SJCRH30 (cell line): ENCODE results near the gene GMDS. TPM values are rescaled to one million over a fixed set of nuclear protein-coding genes. Genes with fewer than 3 reads are reported as not detected.

Experiments
- DNase-seq, 2 experiments: peaks; one replicate each; pipeline ENCODE4 v3.0.0-alpha.2; 2015 to 2020
- H3K27ac ChIP-seq: fragments of 250-450 bp; sonication (Bioruptor Pico); 2 replicates; pipeline ENCODE4 v1.5.1; 2020; ENCODE audit warnings: mild to moderate bottlenecking, moderate library complexity
- H3K27me3 ChIP-seq: fragments of 250-450 bp; sonication (Bioruptor Pico); 2 replicates; pipeline ENCODE4 v1.5.1; 2020; ENCODE audit warnings: mild to moderate bottlenecking, moderate library complexity
- H3K36me3 ChIP-seq: fragments of 250-450 bp; sonication (Bioruptor Pico); 2 replicates; pipeline ENCODE4 v1.5.1; 2020; ENCODE audit warnings: mild to moderate bottlenecking, moderate library complexity
- H3K4me1 ChIP-seq: fragments of 250-450 bp; sonication (Bioruptor Pico); 2 replicates; pipeline ENCODE4 v1.5.1; 2020; ENCODE audit warnings: mild to moderate bottlenecking, moderate library complexity
- H3K4me3 ChIP-seq: fragments of 250-450 bp; sonication (Bioruptor Pico); 2 replicates; pipeline ENCODE4 v1.5.1; 2020; ENCODE audit warnings: mild to moderate bottlenecking, moderate library complexity
- H3K9me3 ChIP-seq: fragments of 250-450 bp; sonication (Bioruptor Pico); replicated peaks from 2 replicates; pipeline ENCODE4 v1.5.1; 2020; ENCODE audit warnings: mild to moderate bottlenecking, moderate library complexity
- total RNA-seq: library from RNA; depleted of rRNA; stranded (reverse); fragments of >200 nt; shearing (Covaris generic); gene quantifications from 2 replicates; pipeline ENCODE4 v1.2.3, GENCODE V29; 2014; rRNA removed

GMDS gene
- 7.9 and 9.9 TPM in 2 replicates for total RNA-seq

DNA sequence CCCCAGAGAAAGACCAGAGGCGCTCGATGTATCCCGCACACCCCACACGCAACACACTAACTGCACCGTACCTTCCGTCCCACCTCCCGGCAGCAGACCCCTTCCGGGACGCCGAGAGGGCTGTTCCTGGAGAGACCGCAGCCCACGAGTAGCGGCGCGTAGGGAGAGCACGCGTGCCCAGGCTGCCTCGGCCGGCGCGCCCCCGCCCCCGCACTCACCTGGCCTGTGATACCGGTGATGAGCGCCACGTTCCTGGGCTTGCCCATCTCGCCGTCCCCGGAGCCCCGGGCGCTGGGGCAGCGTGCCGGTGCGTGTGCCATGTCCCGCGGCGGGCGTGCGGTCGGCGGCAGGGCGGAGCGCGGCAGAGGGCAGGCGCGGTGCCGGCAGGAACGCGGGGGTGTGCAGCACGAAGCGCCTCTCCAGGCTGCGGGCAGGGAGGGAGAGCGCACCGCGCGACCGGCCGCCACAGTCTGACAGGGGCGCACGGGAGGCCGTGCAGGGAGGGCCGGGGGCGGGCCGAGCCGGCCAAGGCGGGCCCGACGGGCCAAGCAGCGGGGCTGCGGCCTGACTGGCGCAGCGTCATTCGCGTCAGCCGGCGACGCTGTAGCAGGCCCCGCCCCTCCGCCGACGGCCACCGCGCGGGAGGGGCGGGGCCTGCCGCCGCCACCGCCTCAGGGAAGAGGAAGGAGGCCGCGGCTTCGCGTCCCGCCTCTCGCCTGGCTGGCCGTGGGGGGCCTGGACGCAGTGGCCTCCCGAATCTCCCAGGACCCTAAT, at the start of gene GMDS:
TSS of gene GMDS (minus strand) at position 503 of the 774 bp plus-strand sequence.
- Histone ChIP-seq H3K4me3 (peak within 1 kb of the TSS; percentile 95), H3K27ac (peak within 1 kb of the TSS; percentile 75), H3K27me3 (no peaks in the 10 kb centered on the region), H3K36me3 (no peaks in the 10 kb centered on the region), H3K9me3 (no peaks in the 10 kb centered on the region), H3K4me1 (no peaks in the 10 kb centered on the region)
- DNase-seq, result peak; percentile 64 to 78

DNA sequence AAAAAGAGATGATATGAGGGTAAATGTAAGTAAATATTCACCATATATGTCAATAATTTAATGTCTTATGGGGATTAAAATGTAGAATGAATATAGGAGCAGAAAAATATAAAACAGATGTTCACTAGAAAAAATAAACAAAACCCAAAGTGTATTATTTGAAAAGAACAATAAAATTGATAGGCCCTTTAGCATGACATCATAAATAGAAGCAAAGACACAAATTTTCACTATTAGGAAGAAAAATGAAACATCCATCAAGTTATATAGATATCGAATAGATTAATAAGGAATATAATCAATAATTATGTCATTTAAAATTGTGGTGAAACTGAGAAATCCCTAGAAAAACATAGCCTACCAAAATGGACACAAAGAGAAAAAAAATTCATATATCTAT, 40.1 kb upstream of the GMDS start:
- Histone ChIP-seq H3K9me3 (no peaks in the 10 kb centered on the region), H3K4me1 (no peaks in the 10 kb centered on the region), H3K36me3 (no peaks in the 10 kb centered on the region), H3K27ac (no peak overlapping the region), H3K27me3 (no peaks in the 10 kb centered on the region), H3K4me3 (no peak overlapping the region)
- DNase-seq, result no peak

DNA sequence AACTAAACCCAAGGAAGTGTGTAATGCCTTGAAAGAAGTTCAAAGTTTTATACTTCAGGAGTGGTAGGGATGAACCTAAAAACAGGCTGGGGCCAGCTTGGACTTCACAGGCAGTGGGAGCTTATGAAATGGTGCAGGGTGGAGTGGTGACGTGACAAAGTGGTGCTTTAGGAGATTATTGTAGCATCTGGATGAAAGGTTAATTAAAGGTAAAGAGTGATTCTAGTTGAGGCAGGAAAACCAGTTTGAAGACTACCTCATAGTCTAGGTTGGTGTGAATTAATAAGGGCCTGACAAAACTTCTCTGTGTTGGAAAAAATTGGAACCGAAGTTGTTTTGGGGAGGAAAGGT, 30.5 kb upstream of the GMDS start:
- no peaks in the 10 kb centered on the region for H3K27me3 ChIP-seq
- no peak overlapping the region for H3K4me3 ChIP-seq
- no peaks in the 10 kb centered on the region for H3K4me1 ChIP-seq
- no peak for DNase-seq
- H3K9me3 ChIP-seq, result no peaks in the 10 kb centered on the region
- no peak overlapping the region for H3K27ac ChIP-seq
- no peaks in the 10 kb centered on the region for H3K36me3 ChIP-seq

GRCh38 chr6:2274981-2275891, 29.8 kb upstream of the GMDS start:
- H3K36me3 ChIP-seq, result no peaks in the 10 kb centered on the region
- H3K4me1 ChIP-seq, result no peaks in the 10 kb centered on the region
- no peaks in the 10 kb centered on the region for H3K9me3 ChIP-seq
- H3K27ac ChIP-seq, result no peak overlapping the region
- no peak overlapping the region for H3K4me3 ChIP-seq
- DNase-seq, result no peak
- no peaks in the 10 kb centered on the region for H3K27me3 ChIP-seq

DNA sequence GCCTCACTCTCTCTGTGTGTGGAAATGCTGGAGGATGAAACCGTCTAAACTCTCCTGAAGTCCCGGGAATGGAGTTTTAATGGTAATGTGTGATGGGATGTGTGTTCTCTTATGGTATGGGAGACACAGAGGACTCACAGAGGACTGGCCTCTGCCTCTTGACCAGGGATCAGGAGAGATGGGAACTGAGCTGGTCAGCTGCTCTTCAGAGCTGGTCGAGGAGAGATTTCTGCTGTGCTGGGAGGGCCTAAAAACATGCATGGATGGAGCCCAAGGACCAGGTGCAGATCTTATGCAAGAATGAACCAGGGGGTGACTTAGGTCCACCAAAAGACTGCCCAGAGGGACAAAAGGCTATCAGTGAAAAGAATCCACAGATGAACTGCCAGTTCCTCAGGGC, 27.3 kb upstream of the GMDS start:
- no peaks in the 10 kb centered on the region for H3K4me1 ChIP-seq
- no peak for DNase-seq
- H3K36me3 ChIP-seq, result no peaks in the 10 kb centered on the region
- no peaks in the 10 kb centered on the region for H3K27me3 ChIP-seq
- no peak overlapping the region for H3K27ac ChIP-seq
- H3K9me3 ChIP-seq, result no peaks in the 10 kb centered on the region
- no peak overlapping the region for H3K4me3 ChIP-seq

DNA sequence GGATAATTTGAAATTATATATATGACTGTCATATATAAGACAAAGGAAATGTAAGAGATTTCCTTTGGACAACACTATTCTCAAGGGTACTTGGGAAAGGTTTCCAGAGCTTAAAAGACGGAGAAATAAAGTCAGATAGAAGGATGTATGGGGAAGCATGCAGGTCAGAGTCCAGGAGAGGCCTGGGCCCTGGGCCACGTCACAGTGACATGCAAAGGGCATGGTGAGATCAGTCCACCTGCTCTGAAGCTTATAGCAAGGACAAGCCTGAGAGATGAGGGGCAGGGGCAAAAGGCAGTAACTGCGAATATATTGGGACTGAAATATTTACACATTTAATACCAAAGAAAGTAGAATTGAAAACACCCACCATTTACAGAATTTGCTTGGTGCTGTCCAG, 24.6 kb upstream of the GMDS start:
- no peaks in the 10 kb centered on the region for H3K9me3 ChIP-seq
- H3K4me1 ChIP-seq, result no peaks in the 10 kb centered on the region
- no peaks in the 10 kb centered on the region for H3K27me3 ChIP-seq
- no peaks in the 10 kb centered on the region for H3K36me3 ChIP-seq
- no peak for DNase-seq
- H3K4me3 ChIP-seq, result no peak overlapping the region
- no peak overlapping the region for H3K27ac ChIP-seq

GRCh38 chr6:2266841-2267240, 21.4 kb upstream of the GMDS start:
- Histone ChIP-seq H3K9me3 (no peaks in the 10 kb centered on the region), H3K27me3 (no peaks in the 10 kb centered on the region), H3K27ac (no peak overlapping the region), H3K4me1 (no peaks in the 10 kb centered on the region), H3K36me3 (no peaks in the 10 kb centered on the region), H3K4me3 (no peak overlapping the region)
- no peak for DNase-seq

GRCh38 chr6:2266031-2266795, 20.8 kb upstream of the GMDS start:
- Histone ChIP-seq H3K4me1 (no peaks in the 10 kb centered on the region), H3K36me3 (no peaks in the 10 kb centered on the region), H3K4me3 (no peak overlapping the region), H3K27ac (no peak overlapping the region), H3K9me3 (no peaks in the 10 kb centered on the region), H3K27me3 (no peaks in the 10 kb centered on the region)
- no peak for DNase-seq

- H3K9me3 ChIP-seq, result no peaks in the 10 kb centered on the region
- H3K4me1 ChIP-seq, result no peaks in the 10 kb centered on the region
- H3K36me3 ChIP-seq, result no peaks in the 10 kb centered on the region
- H3K4me3 ChIP-seq, result no peak overlapping the region
- DNase-seq, result no peak
- H3K27ac ChIP-seq, result no peak overlapping the region
- H3K27me3 ChIP-seq, result no peaks in the 10 kb centered on the region
These were observed 19.5 kb upstream of the GMDS start for GRCh38 chr6:2264932-2265331.

DNA sequence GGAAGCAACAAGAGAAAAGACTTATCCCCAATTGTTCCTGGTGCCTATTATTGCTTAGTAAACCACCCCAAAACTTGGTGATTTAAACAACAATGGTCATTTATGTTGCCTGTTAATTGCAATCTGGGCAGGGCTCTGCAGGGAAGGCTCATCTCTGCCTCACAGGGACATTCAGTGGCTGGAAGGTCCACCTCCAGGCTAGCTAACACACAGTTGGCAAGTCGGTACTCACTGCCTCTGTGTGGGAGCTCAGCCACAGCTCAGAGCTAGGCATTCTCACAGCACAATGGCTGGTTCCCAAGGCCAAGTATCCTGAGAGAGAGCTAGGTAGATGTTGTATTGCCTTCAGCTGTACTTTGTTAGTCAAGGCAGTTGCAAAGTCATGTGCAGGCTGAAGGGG, 18.5 kb upstream of the GMDS start:
- no peak for DNase-seq
- no peaks in the 10 kb centered on the region for H3K27me3 ChIP-seq
- no peaks in the 10 kb centered on the region for H3K9me3 ChIP-seq
- H3K27ac ChIP-seq, result no peak overlapping the region
- H3K36me3 ChIP-seq, result no peaks in the 10 kb centered on the region
- H3K4me1 ChIP-seq, result no peaks in the 10 kb centered on the region
- no peak overlapping the region for H3K4me3 ChIP-seq

GRCh38 chr6:2259574-2259973, 14.2 kb upstream of the GMDS start:
- Histone ChIP-seq H3K4me1 (no peaks in the 10 kb centered on the region), H3K4me3 (no peak overlapping the region), H3K9me3 (no peaks in the 10 kb centered on the region), H3K36me3 (no peaks in the 10 kb centered on the region), H3K27ac (no peak overlapping the region), H3K27me3 (no peaks in the 10 kb centered on the region)
- DNase-seq, result no peak

GRCh38 chr6:2259002-2259494, 13.6 kb upstream of the GMDS start:
- Histone ChIP-seq H3K27ac (no peak overlapping the region), H3K27me3 (no peaks in the 10 kb centered on the region), H3K9me3 (no peaks in the 10 kb centered on the region), H3K4me3 (no peak overlapping the region), H3K36me3 (no peaks in the 10 kb centered on the region), H3K4me1 (no peaks in the 10 kb centered on the region)
- no peak for DNase-seq

- Histone ChIP-seq H3K27ac (no peak overlapping the region), H3K4me3 (no peak overlapping the region), H3K4me1 (no peaks in the 10 kb centered on the region), H3K9me3 (no peaks in the 10 kb centered on the region), H3K27me3 (no peaks in the 10 kb centered on the region), H3K36me3 (no peaks in the 10 kb centered on the region)
- DNase-seq, result no peak
These were observed 12.7 kb upstream of the GMDS start for GRCh38 chr6:2258112-2258511.

GRCh38 chr6:2257363-2257762, 12.0 kb upstream of the GMDS start:
- H3K4me3 ChIP-seq, result no peak overlapping the region
- H3K4me1 ChIP-seq, result no peaks in the 10 kb centered on the region
- no peaks in the 10 kb centered on the region for H3K9me3 ChIP-seq
- no peak overlapping the region for H3K27ac ChIP-seq
- peak in 1 of 2 experiments; percentile 4 for DNase-seq
- H3K27me3 ChIP-seq, result no peaks in the 10 kb centered on the region
- no peaks in the 10 kb centered on the region for H3K36me3 ChIP-seq

DNA sequence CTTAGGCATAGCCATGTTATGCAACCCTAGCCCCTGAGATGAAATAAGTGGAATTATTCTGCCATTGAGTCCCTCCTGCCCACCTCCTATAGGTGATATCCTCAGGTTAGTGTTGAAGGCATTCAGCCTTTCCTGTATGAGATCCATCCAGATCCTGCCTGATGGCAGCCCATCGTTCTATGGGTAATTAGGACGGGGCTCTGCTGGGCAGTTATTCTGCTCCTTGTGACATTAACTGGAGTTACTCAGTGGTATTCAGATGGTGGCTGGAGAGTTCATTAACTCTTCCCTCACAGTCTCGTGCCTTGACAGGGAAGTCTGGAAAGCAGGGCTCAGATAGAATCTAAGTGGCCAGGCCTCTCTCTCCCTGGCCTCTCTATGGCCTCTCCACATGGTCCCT, 9.3 kb upstream of the GMDS start:
- Histone ChIP-seq H3K4me3 (no peak overlapping the region), H3K4me1 (no peaks in the 10 kb centered on the region), H3K27me3 (no peaks in the 10 kb centered on the region), H3K36me3 (no peaks in the 10 kb centered on the region), H3K9me3 (no peaks in the 10 kb centered on the region), H3K27ac (no peak overlapping the region)
- DNase-seq, result no peak
